Neural progenitor cell (in vitro differentiated cells): Measurements from ENCODE around the gene CDNF. TPM values are rescaled to one million over a fixed set of nuclear protein-coding genes. Genes with fewer than 3 reads are reported as not detected.
A peak's percentile ranks its signal among the peaks of the same experiment; 100 is the strongest.

ENCODE experiments used
- DNase-seq: peaks from one replicate; pipeline ENCODE4 v3.0.0-alpha.2; 2016; ENCODE audit warnings: low spot score
- H2AFZ ChIP-seq: fragments of 200-600 bp; sonication (generic); replicated peaks from 2 replicates; pipeline ENCODE4 v1.6.1; 2016; ENCODE audit warnings: antibody characterized with exemption
- H3F3A ChIP-seq: fragments of 200-600 bp; sonication (generic); 2 replicates; pipeline ENCODE4 v1.6.1; 2016; ENCODE audit warnings: antibody characterized with exemption, low read depth
- H3K27ac ChIP-seq: fragments of 200-600 bp; sonication (generic); 2 replicates; pipeline ENCODE4 v1.5.1; 2016; ENCODE audit warnings: mild to moderate bottlenecking
- H3K27me3 ChIP-seq: fragments of 200-600 bp; sonication (generic); 2 replicates; pipeline ENCODE4 v1.6.1; 2016; ENCODE audit warnings: mild to moderate bottlenecking, moderate library complexity
- H3K36me3 ChIP-seq: fragments of 200-600 bp; sonication (generic); 2 replicates; pipeline ENCODE4 v1.5.1; 2016
- H3K4me1 ChIP-seq: fragments of 200-600 bp; sonication (generic); 2 replicates; pipeline ENCODE4 v1.6.1; 2016; ENCODE audit warnings: mixed run types
- H3K4me2 ChIP-seq: fragments of 200-600 bp; sonication (generic); 2 replicates; pipeline ENCODE4 v1.6.1; 2016
- H3K4me3 ChIP-seq: fragments of 200-600 bp; sonication (generic); 2 replicates; pipeline ENCODE4 v1.5.1; 2016
- H3K79me2 ChIP-seq: fragments of 200-600 bp; sonication (generic); 2 replicates; pipeline ENCODE4 v1.6.1; 2016; ENCODE audit warnings: low read depth
- H3K9ac ChIP-seq: fragments of 200-600 bp; sonication (generic); 2 replicates; pipeline ENCODE4 v1.6.1; 2016
- H3K9me3 ChIP-seq: fragments of 200-600 bp; sonication (generic); 2 replicates; pipeline ENCODE4 v1.5.1; 2016; ENCODE audit warnings: low read depth
- H4K20me1 ChIP-seq: fragments of 200-600 bp; sonication (generic); 2 replicates; pipeline ENCODE4 v1.6.1; 2016; ENCODE audit warnings: low read depth
- H3K27ac Mint-ChIP-seq: 3 replicates; pipeline ENCODE4 v1.8.0; 2021; ENCODE audit warnings: mixed read lengths
- H3K27me3 Mint-ChIP-seq: 2 replicates; pipeline ENCODE4 v1.8.0; 2022; ENCODE audit warnings: low read depth, mild to moderate bottlenecking, inconsistent platforms, moderate library complexity, mixed read lengths; ENCODE audit not compliant: insufficient read depth
- H3K36me3 Mint-ChIP-seq: 3 replicates; pipeline ENCODE4 v1.8.0; 2021; ENCODE audit warnings: mixed read lengths
- H3K4me1 Mint-ChIP-seq: 3 replicates; pipeline ENCODE4 v1.8.0; 2021; ENCODE audit warnings: mixed read lengths
- H3K4me3 Mint-ChIP-seq: 3 replicates; pipeline ENCODE4 v1.8.0; 2021; ENCODE audit warnings: mild to moderate bottlenecking, moderate library complexity, mixed read lengths
- H3K9me3 Mint-ChIP-seq: 3 replicates; pipeline ENCODE4 v1.8.0; 2020; ENCODE audit warnings: mixed read lengths
- EZH2 ChIP-seq: fragments of 200-600 bp; sonication (generic); IDR thresholded peaks from 2 replicates; pipeline ENCODE4 v1.6.1; 2017; ENCODE audit warnings: antibody characterized with exemption, mild to moderate bottlenecking, moderate library complexity
- EZH2phosphoT487 ChIP-seq: fragments of 200-600 bp; sonication (generic); IDR thresholded peaks from 2 replicates; pipeline ENCODE4 v1.6.1; 2017; ENCODE audit warnings: antibody characterized with exemption
- total RNA-seq: library from RNA; depleted of rRNA; stranded (reverse); fragments of >200 nt; gene quantifications from 2 replicates; pipeline ENCODE4 v1.2.3, GENCODE V29; 2015; ENCODE audit warnings: low replicate concordance
- TF ChIP-seq, protein P1 (sequence below): fragments of 200-600 bp; sonication (generic); IDR thresholded peaks from 2 replicates; pipeline ENCODE4 v1.5.1; 2017; ENCODE audit warnings: antibody characterized with exemption, mild to moderate bottlenecking

Gene CDNF
- total RNA-seq: 1.8 and 5.2 TPM in 2 replicates

DNA sequence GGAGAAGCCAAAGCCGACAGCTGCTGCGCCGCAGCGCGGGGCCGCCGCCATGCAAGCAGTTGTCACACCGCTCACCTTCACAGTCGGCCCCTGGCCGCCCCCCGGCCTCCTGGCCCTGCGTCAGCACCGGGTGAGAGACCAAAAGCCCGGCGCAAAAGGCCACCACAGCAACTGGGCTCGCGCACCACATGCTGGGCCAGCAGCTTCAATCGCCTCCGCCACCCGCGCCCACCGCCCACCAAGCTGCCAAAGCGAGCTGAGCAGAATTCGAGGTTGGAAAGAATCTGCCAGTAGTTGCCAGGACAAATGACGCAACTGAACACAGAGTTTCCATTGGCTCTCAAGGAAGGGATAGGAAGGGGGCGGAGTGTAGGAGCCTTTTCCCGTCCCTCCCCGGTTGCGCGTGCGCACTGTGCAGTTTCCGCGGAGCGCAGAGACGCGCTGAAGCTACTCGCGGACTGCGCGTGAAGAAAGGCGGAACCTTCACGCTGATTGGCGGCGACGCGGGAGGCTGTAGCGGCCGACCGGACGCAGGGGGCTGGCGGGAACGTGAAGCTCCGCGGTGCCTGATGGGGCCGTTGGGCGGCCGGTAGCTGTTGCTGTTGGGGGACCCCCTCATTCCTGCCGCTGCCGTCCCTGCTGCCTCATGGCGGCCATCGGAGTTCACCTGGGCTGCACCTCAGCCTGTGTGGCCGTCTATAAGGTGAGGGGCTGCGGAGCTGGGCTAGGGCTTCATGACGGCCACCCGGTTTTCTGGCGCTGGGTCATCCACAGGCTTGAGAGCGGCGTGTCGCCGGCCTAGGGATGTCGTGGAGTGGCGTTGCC is at the start of gene CDNF, which contains the start of the genes HSPA14 and MSANTD7:
CDNF (minus strand) TSS at position 281 of the 825 bp plus-strand sequence; CDS start at position 190, 91 bp downstream.
HSPA14 (plus strand) TSS at position 550 of the 825 bp plus-strand sequence; CDS start at position 647, 97 bp downstream.
MSANTD7 (plus strand) TSS at position 550 of the 825 bp plus-strand sequence. CDS start 3,979 bp downstream, outside the sequence.
- peaks cover 14% of the 10 kb centered on the region for H3F3A ChIP-seq
- peak; percentile 100 for DNase-seq
- no peaks in the 10 kb centered on the region for H3K9me3 Mint-ChIP-seq
- peaks cover 5% of the 10 kb centered on the region for H4K20me1 ChIP-seq
- H3K36me3 ChIP-seq: peaks cover 10% of the 10 kb centered on the region
- peaks cover 46% of the 10 kb centered on the region for H3K79me2 ChIP-seq
- H2AFZ ChIP-seq: peak within 1 kb of the TSS; percentile 86
- TF ChIP-seq EZH2 (no peak), EZH2phosphoT487 (no peak)
- TF ChIP-seq, protein P1, sequence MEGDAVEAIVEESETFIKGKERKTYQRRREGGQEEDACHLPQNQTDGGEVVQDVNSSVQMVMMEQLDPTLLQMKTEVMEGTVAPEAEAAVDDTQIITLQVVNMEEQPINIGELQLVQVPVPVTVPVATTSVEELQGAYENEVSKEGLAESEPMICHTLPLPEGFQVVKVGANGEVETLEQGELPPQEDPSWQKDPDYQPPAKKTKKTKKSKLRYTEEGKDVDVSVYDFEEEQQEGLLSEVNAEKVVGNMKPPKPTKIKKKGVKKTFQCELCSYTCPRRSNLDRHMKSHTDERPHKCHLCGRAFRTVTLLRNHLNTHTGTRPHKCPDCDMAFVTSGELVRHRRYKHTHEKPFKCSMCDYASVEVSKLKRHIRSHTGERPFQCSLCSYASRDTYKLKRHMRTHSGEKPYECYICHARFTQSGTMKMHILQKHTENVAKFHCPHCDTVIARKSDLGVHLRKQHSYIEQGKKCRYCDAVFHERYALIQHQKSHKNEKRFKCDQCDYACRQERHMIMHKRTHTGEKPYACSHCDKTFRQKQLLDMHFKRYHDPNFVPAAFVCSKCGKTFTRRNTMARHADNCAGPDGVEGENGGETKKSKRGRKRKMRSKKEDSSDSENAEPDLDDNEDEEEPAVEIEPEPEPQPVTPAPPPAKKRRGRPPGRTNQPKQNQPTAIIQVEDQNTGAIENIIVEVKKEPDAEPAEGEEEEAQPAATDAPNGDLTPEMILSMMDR: no peak
- H3K27me3 Mint-ChIP-seq: peaks cover 4% of the 10 kb centered on the region
- H3K9ac ChIP-seq: peak within 1 kb of the TSS; percentile 94
- peak within 1 kb of the TSS; percentile 97 for H3K27ac Mint-ChIP-seq
- peak within 1 kb of the TSS; percentile 93 for H3K27ac ChIP-seq
- peak within 1 kb of the TSS; percentile 94 for H3K4me3 ChIP-seq
- peak within 1 kb of the TSS; percentile 97 for H3K4me3 Mint-ChIP-seq
- H3K4me1 ChIP-seq: peaks cover 12% of the 10 kb centered on the region
- H3K9me3 ChIP-seq: no peaks in the 10 kb centered on the region
- peaks cover 17% of the 10 kb centered on the region for H3K4me1 Mint-ChIP-seq
- H3K36me3 Mint-ChIP-seq: peaks cover 14% of the 10 kb centered on the region
- H3K4me2 ChIP-seq: peak within 1 kb of the TSS; percentile 90
- no peaks in the 10 kb centered on the region for H3K27me3 ChIP-seq

DNA sequence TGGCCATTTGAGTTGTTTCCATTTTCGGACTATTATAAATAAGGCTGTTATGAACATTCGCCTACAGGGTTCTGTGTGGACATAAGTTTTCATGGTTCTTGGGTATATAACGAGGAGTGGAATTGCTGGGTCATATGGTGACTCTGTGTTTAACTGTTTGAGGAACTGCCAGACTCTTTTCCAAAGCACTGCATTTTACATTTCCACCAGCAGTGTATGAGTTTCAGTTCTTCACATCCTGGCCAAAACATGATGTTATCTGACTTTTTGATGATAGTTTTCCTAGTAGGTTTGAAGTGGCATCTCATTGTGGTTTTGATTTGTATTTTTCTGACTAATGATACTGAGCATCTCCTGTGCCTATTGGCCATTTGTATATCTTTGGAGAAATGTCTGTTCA is 46.2 kb upstream of the CDNF start:
- H3K9me3 ChIP-seq: no peaks in the 10 kb centered on the region
- no peak overlapping the region for H3K4me2 ChIP-seq
- no peak overlapping the region for H3K9ac ChIP-seq
- Mint-ChIP-seq H3K4me1 (peaks cover 12% of the 10 kb centered on the region), H3K36me3 (peaks cover 11% of the 10 kb centered on the region), H3K9me3 (peaks cover 5% of the 10 kb centered on the region), H3K27me3 (no peaks in the 10 kb centered on the region), H3K4me3 (no peak overlapping the region), H3K27ac (no peak overlapping the region)
- peaks cover 13% of the 10 kb centered on the region for H3K36me3 ChIP-seq
- no peak overlapping the region for H2AFZ ChIP-seq
- no peaks in the 10 kb centered on the region for H3K27me3 ChIP-seq
- H4K20me1 ChIP-seq: peaks cover 94% of the 10 kb centered on the region
- H3K4me1 ChIP-seq: peaks cover 35% of the 10 kb centered on the region
- H3F3A ChIP-seq: peaks cover 13% of the 10 kb centered on the region
- no peak for DNase-seq
- H3K4me3 ChIP-seq: no peak overlapping the region
- peaks cover 100% of the 10 kb centered on the region for H3K79me2 ChIP-seq
- TF ChIP-seq, protein P1: no peak
- TF ChIP-seq EZH2phosphoT487 (no peak), EZH2 (no peak)
- H3K27ac ChIP-seq: no peak overlapping the region

DNA sequence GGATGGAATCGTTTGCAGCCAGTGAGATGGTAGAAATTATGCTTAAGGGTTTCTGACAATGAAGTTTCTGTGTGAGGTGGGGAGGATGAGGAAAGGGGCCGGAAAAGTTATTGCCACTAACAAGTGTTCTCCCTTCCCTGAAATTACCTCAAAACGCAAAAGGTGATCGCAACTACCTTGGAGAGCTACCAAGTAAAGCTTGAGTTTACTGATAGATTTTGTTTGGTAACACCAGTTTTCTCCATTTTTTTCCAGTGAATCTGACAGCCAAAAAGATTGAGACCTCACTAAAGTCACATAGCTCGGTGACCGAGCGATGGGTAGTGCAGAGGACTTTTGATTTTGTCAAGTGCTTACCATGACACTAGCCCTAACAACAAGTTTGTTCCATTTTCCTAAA is 42.4 kb upstream of the CDNF start:
- DNase-seq: no peak
- TF ChIP-seq EZH2: no peak
- no peak for TF ChIP-seq EZH2phosphoT487
- peaks cover 5% of the 10 kb centered on the region for H3K9me3 Mint-ChIP-seq
- Histone ChIP-seq H3K79me2 (peaks cover 81% of the 10 kb centered on the region), H3K9ac (peak overlapping the region; percentile 96), H4K20me1 (peaks cover 56% of the 10 kb centered on the region), H3K4me3 (peak overlapping the region; percentile 95), H3F3A (peaks cover 23% of the 10 kb centered on the region), H3K9me3 (no peaks in the 10 kb centered on the region), H2AFZ (no peak overlapping the region), H3K36me3 (peaks cover 4% of the 10 kb centered on the region), H3K27me3 (no peaks in the 10 kb centered on the region), H3K4me1 (peaks cover 23% of the 10 kb centered on the region), H3K4me2 (peak overlapping the region; percentile 89), H3K27ac (no peak overlapping the region)
- peaks cover 3% of the 10 kb centered on the region for H3K27me3 Mint-ChIP-seq
- peak overlapping the region; percentile 98 for H3K4me3 Mint-ChIP-seq
- peaks cover 11% of the 10 kb centered on the region for H3K36me3 Mint-ChIP-seq
- H3K27ac Mint-ChIP-seq: peak overlapping the region; percentile 82
- peaks cover 30% of the 10 kb centered on the region for H3K4me1 Mint-ChIP-seq

DNA sequence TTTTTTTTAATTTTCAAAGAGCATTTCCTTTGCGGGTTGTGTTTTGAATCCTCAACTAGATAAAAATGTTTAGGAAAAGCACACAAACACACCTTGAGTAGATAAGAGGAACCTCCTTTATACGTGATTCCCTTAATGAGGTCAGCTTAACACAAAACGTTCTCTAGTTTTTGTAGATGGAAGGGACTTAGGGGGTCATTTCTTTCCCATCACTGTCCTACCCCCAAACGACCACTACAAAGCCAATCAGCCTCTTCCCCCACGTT is 42.0 kb upstream of the CDNF start:
- Histone ChIP-seq H3K27me3 (no peaks in the 10 kb centered on the region), H3K9ac (peak overlapping the region; percentile 96), H3K79me2 (peaks cover 78% of the 10 kb centered on the region), H3K4me3 (peak overlapping the region; percentile 95), H2AFZ (no peak overlapping the region), H3K4me2 (peak overlapping the region; percentile 89), H3K4me1 (peaks cover 20% of the 10 kb centered on the region), H3K9me3 (no peaks in the 10 kb centered on the region), H3K36me3 (peaks cover 3% of the 10 kb centered on the region), H3K27ac (no peak overlapping the region), H4K20me1 (peaks cover 52% of the 10 kb centered on the region), H3F3A (peaks cover 23% of the 10 kb centered on the region)
- TF ChIP-seq EZH2phosphoT487: no peak
- TF ChIP-seq, protein P1: no peak
- TF ChIP-seq EZH2: no peak
- H3K27ac Mint-ChIP-seq: peak overlapping the region; percentile 82
- peaks cover 30% of the 10 kb centered on the region for H3K4me1 Mint-ChIP-seq
- peak overlapping the region; percentile 98 for H3K4me3 Mint-ChIP-seq
- peaks cover 11% of the 10 kb centered on the region for H3K36me3 Mint-ChIP-seq
- peaks cover 5% of the 10 kb centered on the region for H3K9me3 Mint-ChIP-seq
- peaks cover 3% of the 10 kb centered on the region for H3K27me3 Mint-ChIP-seq
- DNase-seq: no peak
